Measurements from ENCODE around the gene COBL. TPM values are rescaled to one million over a fixed set of nuclear protein-coding genes. Genes with fewer than 3 reads are reported as not detected.

Gene COBL
- total and polyA plus RNA-seq, 2 of the 4 experiments (the other 2 are of a cell fraction) = under 0.01 TPM; not detected in 1

GRCh38 chr7:51312951-51313737, 3.5 kb downstream of the COBL start:
- Histone ChIP-seq H3K4me3 (ENCODE audit: insufficient read depth, low read depth, low read length) (no peak overlapping the region), H3K4me2 (ENCODE audit: low read depth, low read length) (no peak overlapping the region)

More at GRCh38 chr7:51312951-51313737, 3.5 kb downstream of the COBL start:
- TF ChIP-seq RFX5 (IDR thresholded peaks at IDR 0.05; ENCODE audit: low read depth, low read length) (no peak), NFE2L2 (IDR thresholded peaks at IDR 0.05; ENCODE audit: low read depth, low read length) (no peak), RAD21 (IDR thresholded peaks at IDR 0.05; ENCODE audit: low read length) (no peak), CEBPB (IDR thresholded peaks at IDR 0.05; ENCODE audit: low read depth, low read length) (no peak), MAFK (IDR thresholded peaks at IDR 0.05; ENCODE audit: low read depth, low read length) (no peak), RCOR1 (IDR thresholded peaks at IDR 0.05; ENCODE audit: insufficient replicate concordance, low read length) (no peak), SMC3 (IDR thresholded peaks at IDR 0.05; ENCODE audit: low read depth, low read length) (no peak), BHLHE40 (IDR thresholded peaks at IDR 0.05; ENCODE audit: low read depth, low read length) (no peak), ELK1 (IDR thresholded peaks at IDR 0.05; ENCODE audit: borderline replicate concordance, low read depth, low read length) (no peak), POLR2A (IDR thresholded peaks at IDR 0.05; ENCODE audit: low read depth, low read length) (no peak), CHD1 (IDR thresholded peaks at IDR 0.05; ENCODE audit: low read depth, low read length) (no peak), FOS (IDR thresholded peaks at IDR 0.05; ENCODE audit: low read depth, low read length) (no peak), MXI1 (IDR thresholded peaks at IDR 0.05; ENCODE audit: borderline replicate concordance, low read depth, low read length) (no peak), CTCF (conservative IDR thresholded peaks at IDR 0.05; ENCODE audit: low read depth, low read length) (no peak), MAZ (IDR thresholded peaks at IDR 0.05; ENCODE audit: borderline replicate concordance, low read depth, low read length) (no peak)
- H3K56ac ChIP-seq (ENCODE audit: extremely low read depth, insufficient read depth, low read length) = no peak overlapping the region
- H4K5ac ChIP-seq (ENCODE audit: low read depth, low read length) = no peak overlapping the region
- ATAC-seq (ENCODE audit: low read depth) (no peak), DNase-seq (no peak)
- H3K27me3 ChIP-seq (ENCODE audit: control insufficient read depth, insufficient read depth, low read length) = peaks cover 18% of the 10 kb centered on the region
- H2AK9ac ChIP-seq (replicated peaks; ENCODE audit: low read depth, low read length, poor library complexity) = no peak overlapping the region
- H3K23ac ChIP-seq (ENCODE audit: low read depth, low read length) = no peak overlapping the region
- no peaks in the 10 kb centered on the region for H3K9me1 ChIP-seq (ENCODE audit: insufficient read depth, low read length)
- no CpG with 5 or more reads among the region's 5 CpGs for WGBS, 2 experiments (ENCODE audit: extremely low coverage in 2 of 2, insufficient read length in 1 of 2)
- in situ Hi-C loops (cut with MboI; ENCODE audit: low sequenced_read_pairs) = no loop called here
- H4K91ac ChIP-seq (ENCODE audit: insufficient read depth, low read depth, low read length) = no peak overlapping the region
- no peak overlapping the region for H3K4ac ChIP-seq (ENCODE audit: low read depth, low read length)
- no peak overlapping the region for H2BK120ac ChIP-seq (ENCODE audit: low read depth, low read length)
- H3K36me3 ChIP-seq (ENCODE audit: control insufficient read depth, insufficient read depth, low read length) = no peaks in the 10 kb centered on the region
- no peaks in the 10 kb centered on the region for H3K9me3 ChIP-seq (ENCODE audit: control insufficient read depth, insufficient read depth, low read length)
- no peaks in the 10 kb centered on the region for H3K79me1 ChIP-seq (ENCODE audit: low read depth in 1 of 2, low read length in 2 of 2)
- no peak overlapping the region for H3K9ac ChIP-seq (ENCODE audit: low read depth, low read length)
- intact Hi-C loops (cut with micrococcal nuclease) = no loop called here
- dilution Hi-C loops (cut with HindIII; ENCODE audit: low sequenced_read_pairs, unreplicated experiment) = no loop called here
- no peaks in the 10 kb centered on the region for H4K20me1 ChIP-seq (ENCODE audit: insufficient read depth, low read length)
- H2BK20ac ChIP-seq (ENCODE audit: low read depth, low read length) = no peak overlapping the region
- no peak overlapping the region for H3K14ac ChIP-seq (replicated peaks; ENCODE audit: low read depth, low read length)
- POLR2A ChIA-PET (ENCODE audit: unreplicated experiment) = no interaction called here
- no peak overlapping the region for H3K27ac ChIP-seq (ENCODE audit: insufficient read depth, low read length)
- no peak overlapping the region for H2BK15ac ChIP-seq (ENCODE audit: low read depth, low read length)
- no peak overlapping the region for H2BK5ac ChIP-seq (ENCODE audit: low read depth, low read length, poor library complexity, severe bottlenecking)
- H2AK5ac ChIP-seq (ENCODE audit: low read depth, low read length) = no peak overlapping the region
- H3K4me1 ChIP-seq (ENCODE audit: control insufficient read depth, insufficient read depth, low read length) = no peaks in the 10 kb centered on the region
- no peak overlapping the region for H2AFZ ChIP-seq (replicated peaks; ENCODE audit: low read length, poor library complexity)
- CTCF ChIA-PET = no interaction called here
- no peak overlapping the region for H3K18ac ChIP-seq (ENCODE audit: low read depth, low read length)
- H4K8ac ChIP-seq (ENCODE audit: low read depth in 2 of 2, low read length in 2 of 2) = no peak overlapping the region
- no TSS peak for BruUV-seq (replicated peaks)

Measured in IMR-90 (cell line).